K562 (cell line): Measurements from ENCODE around the gene RGS7BP. TPM values are rescaled to one million over a fixed set of nuclear protein-coding genes. Genes with fewer than 3 reads are reported as not detected.

Source experiments
- ATAC-seq: fragments of 200-7000 bp; cut with Tn5 transposase; 3 replicates; pipeline ENCODE4 v1.9.1; 2020; ENCODE audit warnings: moderate library complexity
- BruUV-seq: library from RNA; stranded (reverse); fragments of 400-500 nt; replicated peaks from 2 replicates; lab custom pipeline; 2021; lab: Mats Ljungman, UMichigan
- CTCF ChIA-PET: fragments of 300-600 bp; formaldehyde crosslinking; extraction: SDS; loops from one replicate; lab custom pipeline; 2021; ENCODE audit warnings: low intra/inter-chr PET ratio; lab: Yijun Ruan, JAX
- POLR2A ChIA-PET: fragments of 300-600, 350-650 bp; sonication (Branson Sonifier 250); formaldehyde crosslinking; extraction: SDS; loops from one replicate; lab custom pipeline; 2021; ENCODE audit warnings: antibody characterized with exemption, inconsistent platforms; lab: Yijun Ruan, JAX
- DNase-seq, 4 experiments: peaks; one replicate each; pipeline versions ENCODE4 v3.0.0 to v3.0.0-alpha.2; 2011 to 2018; ENCODE audit warnings: low spot score in 3 of 4, mixed read lengths in 3 of 4; ENCODE audit errors: extremely low read depth in 1 of 4
- FAIRE-seq: peaks from 2 replicates; lab custom pipeline; 2011; peaks lifted over from hg19 to GRCh38; lab: Jason Lieb, UNC
- H2AFZ ChIP-seq: 2 replicates; pipeline ENCODE4 v1.6.0; 2011; ENCODE audit warnings: low read depth, low read length, control low read depth, inconsistent platforms
- H3K27ac ChIP-seq: fragments of 200-600 bp; 3 replicates; pipeline ENCODE4 v1.8.0; 2011; ENCODE audit warnings: low read depth, mild to moderate bottlenecking, control low read depth, inconsistent platforms, low read length, moderate library complexity, mixed read lengths; ENCODE audit errors: extremely low read depth
- H3K27me3 ChIP-seq, 2 experiments: fragments of 300-600 bp in 1 of 2; 2 replicates in 1 of 2; 3 replicates in 1 of 2; pipeline versions ENCODE4 v1.6.0 to v1.8.0; 2011; ENCODE audit warnings: inconsistent platforms in 2 of 2, low read length in 2 of 2, mild to moderate bottlenecking in 1 of 2, mixed read lengths in 1 of 2, moderate library complexity in 1 of 2; ENCODE audit not compliant: control insufficient read depth in 2 of 2, insufficient read depth in 2 of 2
- H3K36me3 ChIP-seq: fragments of 300-600 bp; 3 replicates; pipeline ENCODE4 v1.8.0; 2011; ENCODE audit warnings: mild to moderate bottlenecking, low read length, inconsistent platforms; ENCODE audit not compliant: control insufficient read depth, insufficient read depth
- H3K4me1 ChIP-seq, 2 experiments: fragments of 200-600 bp in 1 of 2; replicated peaks in 1 of 2; 2 replicates in 1 of 2; 3 replicates in 1 of 2; pipeline versions ENCODE4 v1.5.1 to v1.8.0; 2011; ENCODE audit warnings: inconsistent platforms in 2 of 2, low read length in 2 of 2, mild to moderate bottlenecking in 1 of 2, mixed read lengths in 1 of 2, moderate library complexity in 1 of 2; ENCODE audit not compliant: control insufficient read depth in 2 of 2, insufficient read depth in 2 of 2
- H3K4me2 ChIP-seq: 2 replicates; pipeline ENCODE4 v1.6.1; 2011; ENCODE audit warnings: low read length, control low read depth, inconsistent platforms, mixed read lengths; ENCODE audit not compliant: insufficient read depth
- H3K4me3 ChIP-seq: fragments of 200-600 bp; sonication (generic), shearing (Covaris generic); 2 replicates; pipeline ENCODE4 v1.5.1; 2016; ENCODE audit warnings: control low read depth, inconsistent platforms
- H3K79me2 ChIP-seq: fragments of 200-600 bp; 3 replicates; pipeline ENCODE4 v1.8.0; 2011; ENCODE audit warnings: low read length, inconsistent platforms; ENCODE audit not compliant: control insufficient read depth, insufficient read depth
- H3K9ac ChIP-seq, 2 experiments: 2 replicates each; pipeline versions ENCODE4 v1.6.0 to v1.6.1; 2011; ENCODE audit warnings: low read depth in 2 of 2, low read length in 2 of 2, control low read depth in 1 of 2, inconsistent platforms in 1 of 2, mild to moderate bottlenecking in 1 of 2, mixed read lengths in 1 of 2; ENCODE audit not compliant: insufficient read depth in 1 of 2
- H3K9me1 ChIP-seq: one replicate; pipeline ENCODE4 v1.6.0; 2011; ENCODE audit warnings: inconsistent platforms, mild to moderate bottlenecking, low read length, moderate library complexity; ENCODE audit not compliant: control insufficient read depth, insufficient read depth
- H3K9me3 ChIP-seq: replicated peaks from 2 replicates; pipeline ENCODE4 v1.5.1; 2011; ENCODE audit warnings: low read depth, low read length, inconsistent platforms; ENCODE audit not compliant: control insufficient read depth, insufficient read depth
- H4K20me1 ChIP-seq: replicated peaks from 2 replicates; pipeline ENCODE4 v1.6.1; 2011; ENCODE audit warnings: low read length, inconsistent platforms, mixed read lengths; ENCODE audit not compliant: control insufficient read depth, insufficient read depth
- CHD4 ChIP-seq: fragments of 200-600 bp; sonication (generic); IDR thresholded peaks from 3 replicates; pipeline ENCODE4 v1.6.1; 2012; ENCODE audit warnings: low read depth, mild to moderate bottlenecking, mixed read lengths, low read length, inconsistent platforms; ENCODE audit not compliant: insufficient read depth, insufficient replicate concordance, poor library complexity, severe bottlenecking
- EP400 ChIP-seq: fragments of 450-650 bp; IDR thresholded peaks from 2 replicates; pipeline ENCODE4 v1.6.1; 2017; ENCODE audit warnings: antibody characterized with exemption, mild to moderate bottlenecking, moderate library complexity
- FOSL1 ChIP-seq: fragments of 200-800 bp; sonication (Bioruptor generic); conservative IDR thresholded peaks from 2 replicates; pipeline ENCODE4 v1.6.1; 2016; ENCODE audit warnings: missing genetic modification characterization, missing compliant biosample characterization
- HMGN3 ChIP-seq: IDR thresholded peaks from 2 replicates; pipeline ENCODE4 v1.6.1; 2011; ENCODE audit warnings: borderline replicate concordance, low read depth, mild to moderate bottlenecking, mixed read lengths, low read length; ENCODE audit not compliant: insufficient read length; ENCODE audit errors: extremely low read depth
- LCOR ChIP-seq: sonication (generic); formaldehyde crosslinking; IDR thresholded peaks from 2 replicates; pipeline ENCODE4 v1.8.0; 2022; ENCODE audit warnings: mild to moderate bottlenecking, missing genetic modification reagents
- MCM7 ChIP-seq, 2 experiments: fragments of 450-650 bp; IDR thresholded peaks; 2 replicates each; pipeline ENCODE4 v1.6.1; 2016 to 2018
- PTRF ChIP-seq: fragments of 450-650 bp; IDR thresholded peaks from 2 replicates; pipeline ENCODE4 v1.6.1; 2016; ENCODE audit warnings: mild to moderate bottlenecking, missing genetic modification characterization, missing compliant biosample characterization
- TFAM ChIP-seq: fragments of 250-450 bp; sonication (Bioruptor Pico); conservative IDR thresholded peaks from 2 replicates; pipeline ENCODE4 v1.5.0; 2021; ENCODE audit warnings: mild to moderate bottlenecking, moderate library complexity
- XRCC3 ChIP-seq: fragments of 450-650 bp; IDR thresholded peaks from 2 replicates; pipeline ENCODE4 v1.6.1; 2017; ENCODE audit warnings: mild to moderate bottlenecking, moderate library complexity
- ZNF436 ChIP-seq: fragments of 250-450, 450-650 bp; sonication (Bioruptor Pico); formaldehyde crosslinking; IDR thresholded peaks from 2 replicates; pipeline ENCODE4 v1.7.0; 2020; ENCODE audit warnings: mild to moderate bottlenecking
- WGBS: fragments of 100-300 bp; shearing (Covaris generic); methylation state at CpG from one replicate; pipeline ENCODE4 v1.1.6; 2016; ENCODE audit warnings: low coverage, mixed read lengths; ENCODE audit not compliant: insufficient coverage; ENCODE audit errors: missing lambda C conversion rate; 5-methylcytosine and 5-hydroxymethylcytosine counted together
- in situ Hi-C: fragments of 300-500 bp; cut with MboI; formaldehyde crosslinking; loops from 4 replicates; pipeline ENCODE4 v1.15.0; 2018; ENCODE audit warnings: inconsistent platforms, mixed read lengths
- intact Hi-C: fragments of 100-400 bp; cut with micrococcal nuclease; formaldehyde crosslinking; loops from 2 replicates; pipeline ENCODE4 v1.14.2; 2022
- polyA plus RNA-seq, 8 experiments: library from polyadenylated mRNA; depleted of rRNA in 4 of 8; stranded (reverse) in 5 of 8; unstranded in 3 of 8; fragments of >200 nt; fragmentation: Nextera tagmentation in 2 of 8; fragmentation: Illumina TruSeq in 1 of 8; extraction: Ambion mirVana in 2 of 8; extraction: Trizol in 1 of 8; gene quantifications; 2 replicates each; pipeline versions ENCODE4 v1.2.1 to v1.2.3, GENCODE V29; 2011 to 2014; ENCODE audit warnings: inconsistent platforms in 1 of 8, missing spikeins in 1 of 8
- total RNA-seq, 7 experiments: library from RNA; depleted of rRNA in 6 of 7; stranded (reverse); fragments of >200 nt in 6 of 7; fragmentation: Illumina TruSeq in 2 of 7; extraction: Trizol in 2 of 7; gene quantifications; 2 replicates each; pipeline versions ENCODE4 v1.2.1 to v1.2.3, GENCODE V29; 2011 to 2021; ENCODE audit warnings: low replicate concordance in 1 of 7
- TF ChIP-seq, protein P1 (sequence below): fragments of 450-650 bp; IDR thresholded peaks from 2 replicates; pipeline ENCODE4 v1.6.1; 2016; ENCODE audit warnings: low read depth, mild to moderate bottlenecking, moderate library complexity
- TF ChIP-seq, protein P2 (sequence below), 2 experiments: fragments of 450-650 bp in 1 of 2; sonication (generic) in 1 of 2; formaldehyde crosslinking in 1 of 2; IDR thresholded peaks; 2 replicates each; pipeline versions ENCODE4 v1.7.1 to v1.9.0; 2016 to 2022; ENCODE audit warnings: inconsistent platforms in 1 of 2, mild to moderate bottlenecking in 1 of 2, missing genetic modification reagents in 1 of 2

Gene RGS7BP
- total and polyA plus RNA-seq, 9 of the 15 experiments (the other 6 are each of a cell fraction or from before 2014, with no cell fraction given), result not detected

DNA sequence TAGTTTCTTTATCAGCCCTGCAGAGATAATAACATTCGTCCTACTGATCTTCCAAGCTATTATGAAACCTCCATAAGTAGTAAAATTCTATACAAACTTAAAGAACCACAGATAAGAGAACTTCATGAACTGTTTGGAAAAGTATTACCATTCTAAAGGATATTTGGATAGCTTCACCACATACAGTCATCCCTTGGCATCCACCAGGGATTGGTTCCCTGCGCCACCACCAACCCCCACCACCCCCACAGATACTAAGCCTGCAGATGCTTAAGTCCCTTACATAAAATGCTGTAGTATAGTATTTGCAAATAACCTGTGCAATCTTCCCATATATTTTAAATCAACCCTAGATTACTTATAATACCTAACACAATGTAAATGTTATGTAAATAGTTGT lies 123.1 kb downstream of the RGS7BP start (continued):
- TF ChIP-seq, protein P1, sequence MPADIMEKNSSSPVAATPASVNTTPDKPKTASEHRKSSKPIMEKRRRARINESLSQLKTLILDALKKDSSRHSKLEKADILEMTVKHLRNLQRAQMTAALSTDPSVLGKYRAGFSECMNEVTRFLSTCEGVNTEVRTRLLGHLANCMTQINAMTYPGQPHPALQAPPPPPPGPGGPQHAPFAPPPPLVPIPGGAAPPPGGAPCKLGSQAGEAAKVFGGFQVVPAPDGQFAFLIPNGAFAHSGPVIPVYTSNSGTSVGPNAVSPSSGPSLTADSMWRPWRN, result no peak

DNA sequence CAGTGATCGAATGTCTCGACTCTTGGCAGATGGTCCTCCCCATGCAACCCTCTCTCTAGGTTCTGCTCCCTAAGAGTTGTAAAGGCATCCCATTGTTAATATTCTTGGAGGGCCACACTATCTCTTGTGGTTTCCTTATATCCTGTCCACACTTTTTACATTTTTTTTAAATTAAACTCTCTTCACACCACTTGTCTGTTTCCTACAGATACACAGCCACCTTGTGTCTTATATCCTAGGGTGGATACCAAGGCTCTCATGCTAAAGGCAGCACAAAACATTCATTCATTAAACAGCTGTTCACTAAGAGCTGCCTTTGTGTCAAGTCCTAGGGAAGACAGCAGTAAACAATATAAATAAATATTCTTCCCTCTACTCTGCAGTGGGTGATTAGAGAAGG lies 124.0 kb downstream of the RGS7BP start:
- Histone ChIP-seq H3K4me3 (no peak overlapping the region), H3K4me1 (no peaks in the 10 kb centered on the region), H3K4me2 (no peak overlapping the region), H3K27ac (no peak overlapping the region), H3K9me3 (no peaks in the 10 kb centered on the region), H3K9me1 (no peaks in the 10 kb centered on the region), H2AFZ (no peak overlapping the region), H3K27me3 (no peaks in the 10 kb centered on the region; a peak in 1 of 5 replicates), H3K36me3 (no peaks in the 10 kb centered on the region), H3K79me2 (no peaks in the 10 kb centered on the region), H4K20me1 (no peaks in the 10 kb centered on the region), H3K9ac (no peak overlapping the region)
- FAIRE-seq, result no peak
- in situ Hi-C loops, result loop anchor here (5.0 to 25.0 kb wide), 2 partner anchors 147 to 857 kb away; partner anchors contain the start of gene ADAMTS6
- CTCF ChIA-PET, result no interaction called here
- DNase-seq, result no peak
- BruUV-seq, result no TSS peak
- 3% methylated on average over 2 of the region's 2 CpGs for WGBS
- POLR2A ChIA-PET, result no interaction called here
- ATAC-seq, result no peak
- intact Hi-C loops, result loop anchor here (10.0 kb wide), 1 partner anchor 315 kb away; no protein-coding TSS in a partner anchor
- TF ChIP-seq FOSL1 (tag) (no peak), LCOR (CRISPR knock-in tag) (no peak), HMGN3 (no peak), PTRF (tag) (no peak), CHD4 (no peak), TFAM (CRISPR knock-in tag) (no peak), ZNF436 (CRISPR knock-in tag) (no peak), MCM7 (IDR thresholded peaks at IDR 0.05) (no peak), XRCC3 (no peak), EP400 (no peak)
- TF ChIP-seq, protein P2, sequence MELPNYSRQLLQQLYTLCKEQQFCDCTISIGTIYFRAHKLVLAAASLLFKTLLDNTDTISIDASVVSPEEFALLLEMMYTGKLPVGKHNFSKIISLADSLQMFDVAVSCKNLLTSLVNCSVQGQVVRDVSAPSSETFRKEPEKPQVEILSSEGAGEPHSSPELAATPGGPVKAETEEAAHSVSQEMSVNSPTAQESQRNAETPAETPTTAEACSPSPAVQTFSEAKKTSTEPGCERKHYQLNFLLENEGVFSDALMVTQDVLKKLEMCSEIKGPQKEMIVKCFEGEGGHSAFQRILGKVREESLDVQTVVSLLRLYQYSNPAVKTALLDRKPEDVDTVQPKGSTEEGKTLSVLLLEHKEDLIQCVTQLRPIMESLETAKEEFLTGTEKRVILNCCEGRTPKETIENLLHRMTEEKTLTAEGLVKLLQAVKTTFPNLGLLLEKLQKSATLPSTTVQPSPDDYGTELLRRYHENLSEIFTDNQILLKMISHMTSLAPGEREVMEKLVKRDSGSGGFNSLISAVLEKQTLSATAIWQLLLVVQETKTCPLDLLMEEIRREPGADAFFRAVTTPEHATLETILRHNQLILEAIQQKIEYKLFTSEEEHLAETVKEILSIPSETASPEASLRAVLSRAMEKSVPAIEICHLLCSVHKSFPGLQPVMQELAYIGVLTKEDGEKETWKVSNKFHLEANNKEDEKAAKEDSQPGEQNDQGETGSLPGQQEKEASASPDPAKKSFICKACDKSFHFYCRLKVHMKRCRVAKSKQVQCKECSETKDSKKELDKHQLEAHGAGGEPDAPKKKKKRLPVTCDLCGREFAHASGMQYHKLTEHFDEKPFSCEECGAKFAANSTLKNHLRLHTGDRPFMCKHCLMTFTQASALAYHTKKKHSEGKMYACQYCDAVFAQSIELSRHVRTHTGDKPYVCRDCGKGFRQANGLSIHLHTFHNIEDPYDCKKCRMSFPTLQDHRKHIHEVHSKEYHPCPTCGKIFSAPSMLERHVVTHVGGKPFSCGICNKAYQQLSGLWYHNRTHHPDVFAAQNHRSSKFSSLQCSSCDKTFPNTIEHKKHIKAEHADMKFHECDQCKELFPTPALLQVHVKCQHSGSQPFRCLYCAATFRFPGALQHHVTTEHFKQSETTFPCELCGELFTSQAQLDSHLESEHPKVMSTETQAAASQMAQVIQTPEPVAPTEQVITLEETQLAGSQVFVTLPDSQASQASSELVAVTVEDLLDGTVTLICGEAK (IDR thresholded peaks at IDR 0.05), result no peak
- TF ChIP-seq, protein P2 (CRISPR knock-in tag; IDR thresholded peaks at IDR 0.05), result no peak
